ENCODE measurements around the gene MRPL32.

DNA sequence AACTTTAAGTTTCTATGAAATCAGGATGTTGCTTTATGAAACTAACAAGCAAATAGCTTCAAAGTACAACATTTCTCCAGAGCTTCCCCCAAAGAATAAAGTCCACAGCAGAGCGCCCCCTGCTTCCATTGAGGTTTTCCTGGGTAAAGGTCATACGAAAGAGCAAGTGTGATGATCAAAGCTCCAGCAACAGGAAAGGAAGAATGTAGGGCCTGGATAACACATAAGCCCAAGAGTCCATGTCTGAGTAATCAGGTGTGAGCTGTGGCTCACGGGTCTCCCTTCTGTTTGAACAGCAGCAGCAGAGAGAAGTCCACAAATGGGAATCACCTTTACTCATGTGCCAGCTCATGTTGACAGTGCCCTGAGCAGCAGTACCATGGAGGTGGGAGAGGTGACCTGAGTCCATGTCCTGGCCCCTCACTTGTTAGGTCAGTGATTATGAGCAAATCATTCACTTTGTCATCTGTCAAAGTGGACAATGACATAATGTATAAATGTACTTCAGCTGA is 50.5 kb downstream of the MRPL32 start:
- TF ChIP-seq RFX5 (IDR thresholded peaks at IDR 0.05) (no peak), HEYL (CRISPR knock-in tag; IDR thresholded peaks at IDR 0.05) (no peak), KDM5A (IDR thresholded peaks at IDR 0.05) (no peak), SMC3 (IDR thresholded peaks at IDR 0.05) (no peak), SREBF2 (IDR thresholded peaks at IDR 0.05) (no peak), ZNF302 (CRISPR knock-in tag; IDR thresholded peaks at IDR 0.05) (no peak), EHMT2 (IDR thresholded peaks at IDR 0.05; ENCODE audit: low read depth) (no peak), CHD2 (IDR thresholded peaks at IDR 0.05; ENCODE audit: low read length, partially characterized antibody) (no peak), HOXA7 (CRISPR knock-in tag; IDR thresholded peaks at IDR 0.05) (no peak)
- TF ChIP-seq, protein P1, sequence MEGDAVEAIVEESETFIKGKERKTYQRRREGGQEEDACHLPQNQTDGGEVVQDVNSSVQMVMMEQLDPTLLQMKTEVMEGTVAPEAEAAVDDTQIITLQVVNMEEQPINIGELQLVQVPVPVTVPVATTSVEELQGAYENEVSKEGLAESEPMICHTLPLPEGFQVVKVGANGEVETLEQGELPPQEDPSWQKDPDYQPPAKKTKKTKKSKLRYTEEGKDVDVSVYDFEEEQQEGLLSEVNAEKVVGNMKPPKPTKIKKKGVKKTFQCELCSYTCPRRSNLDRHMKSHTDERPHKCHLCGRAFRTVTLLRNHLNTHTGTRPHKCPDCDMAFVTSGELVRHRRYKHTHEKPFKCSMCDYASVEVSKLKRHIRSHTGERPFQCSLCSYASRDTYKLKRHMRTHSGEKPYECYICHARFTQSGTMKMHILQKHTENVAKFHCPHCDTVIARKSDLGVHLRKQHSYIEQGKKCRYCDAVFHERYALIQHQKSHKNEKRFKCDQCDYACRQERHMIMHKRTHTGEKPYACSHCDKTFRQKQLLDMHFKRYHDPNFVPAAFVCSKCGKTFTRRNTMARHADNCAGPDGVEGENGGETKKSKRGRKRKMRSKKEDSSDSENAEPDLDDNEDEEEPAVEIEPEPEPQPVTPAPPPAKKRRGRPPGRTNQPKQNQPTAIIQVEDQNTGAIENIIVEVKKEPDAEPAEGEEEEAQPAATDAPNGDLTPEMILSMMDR (IDR thresholded peaks at IDR 0.05): no peak
- TF ChIP-seq, protein P2, sequence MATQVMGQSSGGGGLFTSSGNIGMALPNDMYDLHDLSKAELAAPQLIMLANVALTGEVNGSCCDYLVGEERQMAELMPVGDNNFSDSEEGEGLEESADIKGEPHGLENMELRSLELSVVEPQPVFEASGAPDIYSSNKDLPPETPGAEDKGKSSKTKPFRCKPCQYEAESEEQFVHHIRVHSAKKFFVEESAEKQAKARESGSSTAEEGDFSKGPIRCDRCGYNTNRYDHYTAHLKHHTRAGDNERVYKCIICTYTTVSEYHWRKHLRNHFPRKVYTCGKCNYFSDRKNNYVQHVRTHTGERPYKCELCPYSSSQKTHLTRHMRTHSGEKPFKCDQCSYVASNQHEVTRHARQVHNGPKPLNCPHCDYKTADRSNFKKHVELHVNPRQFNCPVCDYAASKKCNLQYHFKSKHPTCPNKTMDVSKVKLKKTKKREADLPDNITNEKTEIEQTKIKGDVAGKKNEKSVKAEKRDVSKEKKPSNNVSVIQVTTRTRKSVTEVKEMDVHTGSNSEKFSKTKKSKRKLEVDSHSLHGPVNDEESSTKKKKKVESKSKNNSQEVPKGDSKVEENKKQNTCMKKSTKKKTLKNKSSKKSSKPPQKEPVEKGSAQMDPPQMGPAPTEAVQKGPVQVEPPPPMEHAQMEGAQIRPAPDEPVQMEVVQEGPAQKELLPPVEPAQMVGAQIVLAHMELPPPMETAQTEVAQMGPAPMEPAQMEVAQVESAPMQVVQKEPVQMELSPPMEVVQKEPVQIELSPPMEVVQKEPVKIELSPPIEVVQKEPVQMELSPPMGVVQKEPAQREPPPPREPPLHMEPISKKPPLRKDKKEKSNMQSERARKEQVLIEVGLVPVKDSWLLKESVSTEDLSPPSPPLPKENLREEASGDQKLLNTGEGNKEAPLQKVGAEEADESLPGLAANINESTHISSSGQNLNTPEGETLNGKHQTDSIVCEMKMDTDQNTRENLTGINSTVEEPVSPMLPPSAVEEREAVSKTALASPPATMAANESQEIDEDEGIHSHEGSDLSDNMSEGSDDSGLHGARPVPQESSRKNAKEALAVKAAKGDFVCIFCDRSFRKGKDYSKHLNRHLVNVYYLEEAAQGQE (IDR thresholded peaks at IDR 0.05): no peak
- TF ChIP-seq, protein P3, sequence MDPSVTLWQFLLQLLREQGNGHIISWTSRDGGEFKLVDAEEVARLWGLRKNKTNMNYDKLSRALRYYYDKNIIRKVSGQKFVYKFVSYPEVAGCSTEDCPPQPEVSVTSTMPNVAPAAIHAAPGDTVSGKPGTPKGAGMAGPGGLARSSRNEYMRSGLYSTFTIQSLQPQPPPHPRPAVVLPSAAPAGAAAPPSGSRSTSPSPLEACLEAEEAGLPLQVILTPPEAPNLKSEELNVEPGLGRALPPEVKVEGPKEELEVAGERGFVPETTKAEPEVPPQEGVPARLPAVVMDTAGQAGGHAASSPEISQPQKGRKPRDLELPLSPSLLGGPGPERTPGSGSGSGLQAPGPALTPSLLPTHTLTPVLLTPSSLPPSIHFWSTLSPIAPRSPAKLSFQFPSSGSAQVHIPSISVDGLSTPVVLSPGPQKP (IDR thresholded peaks at IDR 0.05; ENCODE audit: low read depth, low read length): no peak
- TF ChIP-seq, protein P4, sequence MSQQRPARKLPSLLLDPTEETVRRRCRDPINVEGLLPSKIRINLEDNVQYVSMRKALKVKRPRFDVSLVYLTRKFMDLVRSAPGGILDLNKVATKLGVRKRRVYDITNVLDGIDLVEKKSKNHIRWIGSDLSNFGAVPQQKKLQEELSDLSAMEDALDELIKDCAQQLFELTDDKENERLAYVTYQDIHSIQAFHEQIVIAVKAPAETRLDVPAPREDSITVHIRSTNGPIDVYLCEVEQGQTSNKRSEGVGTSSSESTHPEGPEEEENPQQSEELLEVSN (IDR thresholded peaks at IDR 0.05; ENCODE audit: borderline replicate concordance, low read depth): no peak
- TF ChIP-seq, protein P5, sequence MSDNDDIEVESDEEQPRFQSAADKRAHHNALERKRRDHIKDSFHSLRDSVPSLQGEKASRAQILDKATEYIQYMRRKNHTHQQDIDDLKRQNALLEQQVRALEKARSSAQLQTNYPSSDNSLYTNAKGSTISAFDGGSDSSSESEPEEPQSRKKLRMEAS (IDR thresholded peaks at IDR 0.05): no peak
